Keratinocyte (primary cell): ENCODE results near the gene HNRNPK. TPM values are rescaled to one million over a fixed set of nuclear protein-coding genes. Genes with fewer than 3 reads are reported as not detected.
A peak's percentile ranks its signal among the peaks of the same experiment; 100 is the strongest.

ENCODE experiments used
- DNase-seq: peaks from one replicate; pipeline ENCODE4 v3.0.0-alpha.2; 2011; ENCODE audit warnings: low read depth, missing footprints, low spot score
- FAIRE-seq: peaks from 2 replicates; lab custom pipeline; 2011; peaks lifted over from hg19 to GRCh38; lab: Jason Lieb, UNC
- H2AFZ ChIP-seq: 2 replicates; pipeline ENCODE4 v1.6.0; 2012; ENCODE audit warnings: low read length, control low read depth, inconsistent platforms; ENCODE audit not compliant: control insufficient read depth
- H3K27ac ChIP-seq: 2 replicates; pipeline ENCODE4 v1.5.1; 2011; ENCODE audit warnings: low read length; ENCODE audit not compliant: control insufficient read depth, insufficient read depth
- H3K27me3 ChIP-seq: 3 replicates; pipeline ENCODE4 v1.6.0; 2011; ENCODE audit warnings: low read length; ENCODE audit not compliant: control insufficient read depth, insufficient read depth; ENCODE audit errors: extremely low read depth
- H3K36me3 ChIP-seq, 2 experiments: 2 replicates in 1 of 2; 3 replicates in 1 of 2; pipeline ENCODE4 v1.5.1; 2011; ENCODE audit warnings: low read length in 2 of 2, mild to moderate bottlenecking in 1 of 2; ENCODE audit not compliant: control insufficient read depth in 2 of 2, insufficient read depth in 2 of 2; ENCODE audit errors: extremely low read depth in 1 of 2
- H3K4me1 ChIP-seq: 3 replicates; pipeline ENCODE4 v1.5.1; 2011; ENCODE audit warnings: low read length; ENCODE audit not compliant: control insufficient read depth, insufficient read depth; ENCODE audit errors: extremely low read depth
- H3K4me2 ChIP-seq: 3 replicates; pipeline ENCODE4 v1.6.0; 2011; ENCODE audit warnings: low read depth, low read length; ENCODE audit not compliant: control insufficient read depth, insufficient read depth; ENCODE audit errors: extremely low read depth
- H3K4me3 ChIP-seq, 3 experiments: fragments of 200-600 bp in 1 of 3; sonication (generic) in 1 of 3; 2 replicates in 2 of 3; 3 replicates in 1 of 3; pipeline ENCODE4 v1.5.1; 2011 to 2016; ENCODE audit warnings: low read length in 3 of 3, mild to moderate bottlenecking in 3 of 3, control low read depth in 2 of 3, inconsistent platforms in 1 of 3, low read depth in 1 of 3, mixed read lengths in 1 of 3, mixed run types in 1 of 3, moderate library complexity in 1 of 3; ENCODE audit not compliant: control insufficient read depth in 2 of 3, insufficient read depth in 2 of 3; ENCODE audit errors: extremely low read depth in 1 of 3
- H3K79me2 ChIP-seq: 2 replicates; pipeline ENCODE4 v1.6.0; 2012; ENCODE audit warnings: low read length; ENCODE audit not compliant: control insufficient read depth, insufficient read depth
- H3K9ac ChIP-seq: 3 replicates; pipeline ENCODE4 v1.6.0; 2011; ENCODE audit warnings: low read length; ENCODE audit not compliant: control insufficient read depth, insufficient read depth; ENCODE audit errors: extremely low read depth
- H3K9me1 ChIP-seq: 3 replicates; pipeline ENCODE4 v1.6.0; 2011; ENCODE audit warnings: low read length; ENCODE audit not compliant: control insufficient read depth, insufficient read depth; ENCODE audit errors: extremely low read depth
- H3K9me3 ChIP-seq: 2 replicates; pipeline ENCODE4 v1.5.1; 2012; ENCODE audit warnings: low read depth, low read length; ENCODE audit not compliant: control insufficient read depth
- H4K20me1 ChIP-seq: 3 replicates; pipeline ENCODE4 v1.6.0; 2011; ENCODE audit warnings: low read length; ENCODE audit not compliant: control insufficient read depth, insufficient read depth; ENCODE audit errors: extremely low read depth
- CTCF ChIP-seq, 3 experiments: IDR thresholded peaks in 1 of 3; conservative IDR thresholded peaks in 1 of 3; optimal IDR thresholded peaks in 1 of 3; 2 replicates in 2 of 3; 3 replicates in 1 of 3; pipeline versions ENCODE3 to v1.5.1; 2011; ENCODE audit warnings: low read length in 3 of 3, mild to moderate bottlenecking in 3 of 3, moderate library complexity in 2 of 3, control low read depth in 1 of 3, inconsistent platforms in 1 of 3; ENCODE audit not compliant: insufficient read depth in 2 of 3; ENCODE audit errors: extremely low read depth in 1 of 3
- EZH2 ChIP-seq: IDR thresholded peaks from one replicate; pipeline ENCODE4 v1.6.1; 2012; ENCODE audit warnings: inconsistent platforms, mild to moderate bottlenecking, low read length, moderate library complexity
- dilution Hi-C: fragments of 300-500 bp; cut with MboI; formaldehyde crosslinking; loops from one replicate; pipeline ENCODE4 v1.7.0; 2020; ENCODE audit warnings: low sequenced_read_pairs; ENCODE audit not compliant: extremely low pct_ligation_motif_present
- polyA plus RNA-seq, 5 experiments: library from polyadenylated mRNA; depleted of rRNA in 3 of 5; stranded (reverse) in 3 of 5; stranded (forward) in 1 of 5; unstranded in 1 of 5; fragments of >200 nt; gene quantifications; 1 replicate in 1 of 5; 2 replicates in 3 of 5; 3 replicates in 1 of 5; pipeline versions ENCODE4 v1.2.1 to v1.2.3, GENCODE V29; 2011 to 2012; ENCODE audit warnings: missing spikeins in 2 of 5, low read depth in 1 of 5, low replicate concordance in 1 of 5

Gene HNRNPK
- polyA plus RNA-seq, 1 donor (not counting 4 experiments of a cell fraction or from before 2014, with no cell fraction given) = 661 TPM

- Histone ChIP-seq H3K36me3 (no peaks in the 10 kb centered on the region), H3K79me2 (peaks cover 35% of the 10 kb centered on the region), H3K9ac (no peak overlapping the region), H4K20me1 (no peaks in the 10 kb centered on the region), H3K27me3 (no peaks in the 10 kb centered on the region), H2AFZ (no peak overlapping the region), H3K4me2 (no peak overlapping the region), H3K4me1 (peaks cover 7% of the 10 kb centered on the region), H3K27ac (peak overlapping the region; percentile 13), H3K4me3 (no peak overlapping the region), H3K9me1 (no peaks in the 10 kb centered on the region), H3K9me3 (no peaks in the 10 kb centered on the region)
- TF ChIP-seq CTCF (optimal IDR thresholded peaks at IDR 0.05 in 1 of 3, IDR thresholded peaks at IDR 0.05 in 1 of 3, conservative IDR thresholded peaks at IDR 0.05 in 1 of 3; ENCODE audit: extremely low read depth in 1 of 3, insufficient read depth in 2 of 3, low read length in 3 of 3) = no peak
- TF ChIP-seq EZH2 = no peak
- no peak for FAIRE-seq
- DNase-seq = no peak
- dilution Hi-C loops = no loop called here
These were observed 7.4 kb upstream of the HNRNPK start for GRCh38 chr9:83987402-83987791.

DNA sequence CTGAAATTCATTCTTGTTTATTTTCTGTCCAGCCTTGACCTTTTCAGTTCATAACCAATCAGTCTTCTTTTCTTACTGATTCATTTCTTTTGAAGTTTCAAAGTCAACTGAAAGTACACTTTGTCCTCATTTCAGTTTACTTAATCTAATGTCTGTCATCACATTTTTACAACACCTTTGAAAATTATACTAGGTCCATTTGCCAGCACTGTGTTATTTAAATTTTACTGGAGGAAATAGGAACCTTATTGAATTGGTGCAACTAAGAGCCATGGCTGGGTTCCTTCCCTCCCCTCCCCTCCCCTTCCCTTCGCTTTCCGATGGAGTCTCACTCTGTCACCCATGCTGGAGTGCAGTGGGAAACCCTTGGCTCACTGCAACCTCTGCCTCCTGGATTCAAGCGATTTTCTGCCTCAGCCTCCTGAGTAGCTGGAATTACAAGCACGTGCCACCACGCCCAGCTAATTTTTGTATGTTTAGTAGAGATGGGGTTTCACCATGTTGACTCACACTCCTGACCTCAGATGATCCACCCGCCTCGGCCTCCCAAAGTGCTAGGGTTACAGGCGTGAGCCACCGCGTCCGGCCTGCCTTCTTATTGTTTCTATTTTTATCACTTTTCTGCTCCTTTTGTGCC lies 6.9 kb upstream of the HNRNPK start:
- Histone ChIP-seq H2AFZ (peak overlapping the region; percentile 37), H3K9me1 (no peaks in the 10 kb centered on the region), H3K4me2 (no peak overlapping the region), H3K9ac (no peak overlapping the region), H3K36me3 (no peaks in the 10 kb centered on the region), H3K79me2 (peaks cover 37% of the 10 kb centered on the region), H3K4me3 (no peak overlapping the region), H3K4me1 (peaks cover 9% of the 10 kb centered on the region), H3K9me3 (no peaks in the 10 kb centered on the region), H3K27ac (peak overlapping the region; percentile 63), H4K20me1 (no peaks in the 10 kb centered on the region), H3K27me3 (no peaks in the 10 kb centered on the region)
- no peak for TF ChIP-seq EZH2
- TF ChIP-seq CTCF (optimal IDR thresholded peaks at IDR 0.05 in 1 of 3, IDR thresholded peaks at IDR 0.05 in 1 of 3, conservative IDR thresholded peaks at IDR 0.05 in 1 of 3; ENCODE audit: extremely low read depth in 1 of 3, insufficient read depth in 2 of 3, low read length in 3 of 3) = no peak
- DNase-seq = no peak
- FAIRE-seq = no peak
- dilution Hi-C loops = no loop called here
